SJSA1 (cell line): ENCODE measurements around the gene CYS1. TPM values are rescaled to one million over a fixed set of nuclear protein-coding genes. Genes with fewer than 3 reads are reported as not detected.
"Not testable (repeated sequence)": the region's sequence is repeated elsewhere in the genome, so short reads cannot be mapped to it uniquely, and the experiment has no call there.

ENCODE experiments used
- DNase-seq, 2 experiments: peaks; one replicate each; pipeline ENCODE4 v3.0.0-alpha.2; 2015 to 2020; ENCODE audit warnings: low spot score in 2 of 2, low read depth in 1 of 2
- H3K27ac ChIP-seq: fragments of 250-450 bp; sonication (Bioruptor Pico); 2 replicates; pipeline ENCODE4 v1.5.1; 2020; ENCODE audit warnings: mild to moderate bottlenecking, moderate library complexity
- H3K27me3 ChIP-seq: fragments of 250-450 bp; sonication (Bioruptor Pico); replicated peaks from 2 replicates; pipeline ENCODE4 v1.5.1; 2020; ENCODE audit warnings: mild to moderate bottlenecking, moderate library complexity
- H3K36me3 ChIP-seq: fragments of 250-450 bp; sonication (Bioruptor Pico); 2 replicates; pipeline ENCODE4 v1.5.1; 2020; ENCODE audit warnings: mild to moderate bottlenecking
- H3K4me1 ChIP-seq: fragments of 250-450 bp; sonication (Bioruptor Pico); replicated peaks from 2 replicates; pipeline ENCODE4 v1.6.1; 2021; ENCODE audit warnings: mild to moderate bottlenecking
- H3K4me3 ChIP-seq: fragments of 250-450 bp; sonication (Bioruptor Pico); 2 replicates; pipeline ENCODE4 v1.5.1; 2020; ENCODE audit warnings: mild to moderate bottlenecking
- H3K9me3 ChIP-seq: fragments of 250-450 bp; sonication (Bioruptor Pico); replicated peaks from 2 replicates; pipeline ENCODE4 v1.5.1; 2020; ENCODE audit warnings: mild to moderate bottlenecking
- total RNA-seq: library from RNA; depleted of rRNA; stranded (reverse); fragments of >200 nt; shearing (Covaris generic); gene quantifications from 2 replicates; pipeline ENCODE4 v1.2.3, GENCODE V29; 2014; rRNA removed

The CYS1 gene
- total RNA-seq, 1 experiment from 2014 or later: 21.3 TPM

DNA sequence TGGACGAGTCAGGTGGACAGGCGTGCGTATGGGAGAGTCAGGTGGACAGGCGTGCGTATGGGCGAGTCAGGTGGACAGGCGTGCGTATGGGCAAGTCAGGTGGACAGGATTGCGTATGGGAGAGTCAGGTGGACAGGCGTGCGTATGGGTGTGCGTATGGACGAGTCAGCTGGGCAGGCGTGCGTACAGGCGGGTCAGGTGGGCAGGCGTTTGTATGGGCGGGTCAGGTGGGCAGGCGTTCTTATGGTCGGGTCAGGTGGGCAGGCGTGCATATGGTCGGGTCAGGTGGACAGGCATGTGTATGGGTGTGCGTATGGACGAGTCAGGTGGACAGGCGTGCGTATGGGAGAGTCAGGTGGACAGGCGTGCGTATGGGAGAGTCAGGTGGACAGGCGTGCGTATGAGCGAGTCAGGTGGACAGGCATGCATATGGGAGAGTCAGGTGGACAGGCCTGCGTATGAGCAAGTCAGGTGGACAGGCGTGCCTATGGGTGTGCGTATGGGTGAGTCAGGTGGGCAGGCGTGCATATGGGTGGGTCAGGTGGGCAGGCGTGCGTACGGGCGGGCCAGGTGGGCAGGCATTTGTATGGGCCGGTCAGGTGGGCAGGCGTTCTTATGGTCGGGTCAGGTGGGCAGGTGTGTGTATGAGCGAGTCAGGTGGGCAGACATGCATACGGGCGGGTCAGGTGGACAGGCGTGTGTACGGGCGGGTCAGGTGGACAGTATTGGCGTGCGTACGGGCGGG lies 69.2 kb downstream of the CYS1 start:
- H3K36me3 ChIP-seq, H3K4me3 ChIP-seq, H3K27ac ChIP-seq, DNase-seq, H3K9me3 ChIP-seq, H3K27me3 ChIP-seq: not testable (repeated sequence)
- peaks cover 38% of the 10 kb centered on the region for H3K4me1 ChIP-seq

GRCh38 chr2:10009811-10010781 lies 70.1 kb downstream of the CYS1 start:
- no peaks in the 10 kb centered on the region for H3K36me3 ChIP-seq
- peak in 1 of 2 experiments; percentile 32 for DNase-seq
- H3K9me3 ChIP-seq: no peaks in the 10 kb centered on the region
- no peak overlapping the region for H3K27ac ChIP-seq
- no peaks in the 10 kb centered on the region for H3K27me3 ChIP-seq
- peaks cover 38% of the 10 kb centered on the region for H3K4me1 ChIP-seq
- H3K4me3 ChIP-seq: no peak overlapping the region

DNA sequence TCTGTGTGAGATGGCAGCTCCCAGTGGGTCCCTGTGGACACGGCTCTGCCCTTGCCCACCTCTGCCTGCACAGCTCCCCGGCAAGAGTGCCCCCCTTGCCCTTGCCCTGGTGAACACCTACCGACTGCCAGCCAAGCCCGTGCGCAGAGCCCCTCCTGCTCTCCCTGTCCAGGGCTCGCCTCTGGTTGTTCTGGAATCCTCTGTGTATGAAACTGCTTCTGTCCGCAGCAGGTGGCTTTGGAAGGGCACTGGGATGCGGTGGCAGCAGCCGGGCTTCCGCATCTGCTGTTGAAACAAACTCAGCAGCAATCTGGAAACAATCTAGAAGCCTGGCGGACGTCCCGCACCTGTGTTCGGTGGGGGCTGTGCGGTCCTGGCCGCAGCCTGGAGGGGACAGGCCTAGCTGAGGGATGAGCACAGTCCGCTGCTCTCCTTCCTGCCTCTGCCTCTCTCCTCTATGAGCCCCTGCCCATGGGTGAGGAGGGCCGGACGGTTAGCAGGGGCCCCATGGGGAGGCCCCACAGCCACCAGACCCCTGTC lies 70.9 kb downstream of the CYS1 start:
- no peak for DNase-seq
- no peaks in the 10 kb centered on the region for H3K27me3 ChIP-seq
- no peaks in the 10 kb centered on the region for H3K9me3 ChIP-seq
- H3K4me3 ChIP-seq: no peak overlapping the region
- no peak overlapping the region for H3K27ac ChIP-seq
- H3K4me1 ChIP-seq: peaks cover 38% of the 10 kb centered on the region
- no peaks in the 10 kb centered on the region for H3K36me3 ChIP-seq

GRCh38 chr2:10008809-10009176 lies 71.4 kb downstream of the CYS1 start:
- Histone ChIP-seq H3K4me1 (peaks cover 38% of the 10 kb centered on the region), H3K27ac (peak overlapping the region; percentile 18), H3K4me3 (no peak overlapping the region), H3K27me3 (no peaks in the 10 kb centered on the region), H3K36me3 (no peaks in the 10 kb centered on the region), H3K9me3 (no peaks in the 10 kb centered on the region)
- no peak for DNase-seq

DNA sequence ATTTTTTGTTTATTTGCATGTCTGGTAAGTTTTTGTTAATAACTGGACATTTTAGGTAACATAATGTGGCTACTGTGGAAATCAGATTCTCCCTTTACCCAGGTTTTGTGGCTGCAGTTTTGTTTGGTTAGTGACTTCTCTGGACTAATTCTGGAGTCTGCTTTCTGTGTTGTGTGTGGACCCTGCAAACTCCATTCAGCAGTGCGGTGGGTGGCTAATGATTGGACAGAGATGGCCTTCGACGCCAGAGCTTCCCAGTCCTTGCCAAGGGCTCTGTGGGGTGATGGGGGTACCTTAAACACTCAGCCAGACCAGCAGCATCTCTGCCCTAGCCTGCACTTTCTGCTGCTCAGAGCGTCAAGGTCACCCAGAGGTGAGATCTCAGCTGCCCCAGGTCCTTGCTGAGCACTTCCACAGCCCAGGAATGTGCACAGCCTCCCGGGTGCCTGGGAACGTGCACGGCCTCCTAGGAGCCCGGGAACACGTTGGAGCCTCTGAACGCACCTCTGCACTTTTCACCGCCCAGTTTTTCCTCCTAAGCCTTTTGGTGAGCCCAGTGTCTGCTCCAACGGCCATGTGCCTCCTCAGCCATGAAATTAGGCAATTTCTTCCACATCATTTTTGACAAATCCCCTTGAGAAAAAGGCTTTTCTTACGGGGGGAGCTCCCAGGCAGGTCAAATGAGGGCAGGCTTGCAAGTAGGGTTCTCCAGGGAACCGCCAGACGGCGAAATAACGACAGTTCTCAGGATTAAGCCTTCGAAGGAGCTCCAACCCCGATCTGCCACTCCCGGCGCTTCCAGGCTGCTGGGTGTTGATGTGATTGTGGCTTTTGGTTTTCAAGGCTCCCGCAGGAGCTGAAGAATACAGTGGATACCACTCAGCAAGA lies 72.0 kb downstream of the CYS1 start:
- Histone ChIP-seq H3K36me3 (no peaks in the 10 kb centered on the region), H3K27ac (peak overlapping the region; percentile 18), H3K27me3 (no peaks in the 10 kb centered on the region), H3K4me1 (peaks cover 38% of the 10 kb centered on the region), H3K4me3 (no peak overlapping the region), H3K9me3 (no peaks in the 10 kb centered on the region)
- DNase-seq: peak; percentile 78 to 81

- Histone ChIP-seq H3K36me3 (no peaks in the 10 kb centered on the region), H3K27me3 (no peaks in the 10 kb centered on the region), H3K27ac (peak overlapping the region; percentile 18), H3K4me3 (no peak overlapping the region), H3K4me1 (peaks cover 38% of the 10 kb centered on the region), H3K9me3 (no peaks in the 10 kb centered on the region)
- DNase-seq: no peak
Observed at GRCh38 chr2:10007435-10007834, 72.8 kb downstream of the CYS1 start.

Other genes starting within 250 kb of the CYS1 start
- gene TAF1B, start 236.9 kb downstream of the CYS1 start, total RNA-seq: 35.6 and 73.8 TPM in 2 replicates
- 1.3 and 2.3 TPM in 2 replicates for gene GRHL1, start 128.7 kb downstream of the CYS1 start, total RNA-seq
- 13.6 and 16.0 TPM in 2 replicates for gene KLF11, start 36.9 kb downstream of the CYS1 start, total RNA-seq
- 180 and 209 TPM in 2 replicates for gene RRM2, start 42.3 kb upstream of the CYS1 start, total RNA-seq
- gene HPCAL1, start 222.5 kb upstream of the CYS1 start, total RNA-seq: 56.8 and 60.3 TPM in 2 replicates